Activated naive CD8-positive, alpha-beta T cell treated with anti-CD3 and anti-CD28 coated beads, Interleukin-2, amount 10 ng/mL, durations not matched to agents 7 days and 5 days (primary cell): ENCODE data around the gene ANOS1. TPM values are rescaled to one million over a fixed set of nuclear protein-coding genes. Genes with fewer than 3 reads are reported as not detected.

Source experiments
- ATAC-seq: fragments of 150-1000 bp; cut with Tn5 transposase; one replicate; pipeline ENCODE4 v1.10.0; 2021; ENCODE audit warnings: low read depth, moderate library complexity
- POLR2A ChIA-PET: fragments of 350-600 bp; sonication (Branson Sonifier 250); formaldehyde crosslinking; loops from one replicate; lab custom pipeline; 2021; ENCODE audit warnings: antibody characterized with exemption; lab: Charles Lee
- DNase-seq: peaks from one replicate; pipeline ENCODE4 v3.0.0; 2021
- H3K27ac Mint-ChIP-seq: one replicate; pipeline ENCODE4 v1.8.0; 2022; ENCODE audit warnings: mild to moderate bottlenecking, mixed read lengths
- H3K27me3 Mint-ChIP-seq: one replicate; pipeline ENCODE4 v1.8.0; 2022; ENCODE audit warnings: mild to moderate bottlenecking, moderate library complexity, mixed read lengths
- H3K36me3 Mint-ChIP-seq: one replicate; pipeline ENCODE4 v1.8.0; 2021; ENCODE audit warnings: mild to moderate bottlenecking, mixed read lengths
- H3K4me1 Mint-ChIP-seq: one replicate; pipeline ENCODE4 v1.8.0; 2021; ENCODE audit warnings: mixed read lengths
- H3K4me3 Mint-ChIP-seq: one replicate; pipeline ENCODE4 v1.8.0; 2022; ENCODE audit warnings: mild to moderate bottlenecking, moderate library complexity, mixed read lengths
- H3K9me3 Mint-ChIP-seq: one replicate; pipeline ENCODE4 v1.8.0; 2021; ENCODE audit warnings: mixed read lengths
- total RNA-seq, 2 experiments: library from RNA; stranded (reverse); gene quantifications; one replicate each; pipeline ENCODE4 v1.2.3, GENCODE V29; 2021

The ANOS1 gene
- total RNA-seq, 2 experiments from 2014 or later: 0.08 TPM; not detected in 1

GRCh38 chrX:8635812-8636211 lies 96.1 kb downstream of the ANOS1 start:
- Mint-ChIP-seq H3K9me3 (no peaks in the 10 kb centered on the region), H3K27ac (no peak overlapping the region), H3K27me3 (no peaks in the 10 kb centered on the region), H3K4me3 (no peak overlapping the region), H3K4me1 (no peaks in the 10 kb centered on the region), H3K36me3 (no peaks in the 10 kb centered on the region)
- POLR2A ChIA-PET: no interaction called here
- ATAC-seq: no peak
- no peak for DNase-seq

- no peaks in the 10 kb centered on the region for H3K9me3 Mint-ChIP-seq
- ATAC-seq: no peak
Measured at GRCh38 chrX:8632924-8633323, 99.0 kb downstream of the ANOS1 start.

GRCh38 chrX:8629871-8630270 lies 102.1 kb downstream of the ANOS1 start:
- no peaks in the 10 kb centered on the region for H3K36me3 Mint-ChIP-seq
- H3K27me3 Mint-ChIP-seq: no peaks in the 10 kb centered on the region
- H3K9me3 Mint-ChIP-seq: no peaks in the 10 kb centered on the region
- H3K4me3 Mint-ChIP-seq: no peak overlapping the region
- POLR2A ChIA-PET: no interaction called here
- no peak for ATAC-seq
- DNase-seq: no peak
- no peak overlapping the region for H3K27ac Mint-ChIP-seq
- H3K4me1 Mint-ChIP-seq: no peaks in the 10 kb centered on the region

More at GRCh38 chrX:8632924-8633323, 99.0 kb downstream of the ANOS1 start:
- H3K36me3 Mint-ChIP-seq: no peaks in the 10 kb centered on the region
- H3K27ac Mint-ChIP-seq: no peak overlapping the region
- no peaks in the 10 kb centered on the region for H3K27me3 Mint-ChIP-seq
- no peak for DNase-seq
- POLR2A ChIA-PET: no interaction called here
- H3K4me3 Mint-ChIP-seq: no peak overlapping the region
- no peaks in the 10 kb centered on the region for H3K4me1 Mint-ChIP-seq

GRCh38 chrX:8627796-8628195 lies 104.1 kb downstream of the ANOS1 start:
- H3K4me3 Mint-ChIP-seq: no peak overlapping the region
- H3K27me3 Mint-ChIP-seq: no peaks in the 10 kb centered on the region
- no peaks in the 10 kb centered on the region for H3K9me3 Mint-ChIP-seq
- H3K4me1 Mint-ChIP-seq: no peaks in the 10 kb centered on the region
- H3K27ac Mint-ChIP-seq: no peak overlapping the region
- ATAC-seq: no peak
- POLR2A ChIA-PET: no interaction called here
- DNase-seq: no peak
- no peaks in the 10 kb centered on the region for H3K36me3 Mint-ChIP-seq

- no peak for DNase-seq
- no peak for ATAC-seq
- H3K4me3 Mint-ChIP-seq: no peak overlapping the region
- H3K9me3 Mint-ChIP-seq: no peaks in the 10 kb centered on the region
- no peak overlapping the region for H3K27ac Mint-ChIP-seq
- no peaks in the 10 kb centered on the region for H3K36me3 Mint-ChIP-seq
- no peaks in the 10 kb centered on the region for H3K27me3 Mint-ChIP-seq
- H3K4me1 Mint-ChIP-seq: no peaks in the 10 kb centered on the region
- POLR2A ChIA-PET: no interaction called here
Measured at GRCh38 chrX:8607326-8607725, 124.6 kb downstream of the ANOS1 start.

GRCh38 chrX:8604131-8604530 lies 127.8 kb downstream of the ANOS1 start:
- ATAC-seq (no peak), DNase-seq (no peak)
- Mint-ChIP-seq H3K9me3 (no peaks in the 10 kb centered on the region), H3K4me3 (no peak overlapping the region), H3K4me1 (no peaks in the 10 kb centered on the region), H3K27me3 (no peaks in the 10 kb centered on the region), H3K36me3 (no peaks in the 10 kb centered on the region), H3K27ac (no peak overlapping the region)
- POLR2A ChIA-PET: no interaction called here

- H3K4me3 Mint-ChIP-seq: no peak overlapping the region
- POLR2A ChIA-PET: no interaction called here
- H3K36me3 Mint-ChIP-seq: no peaks in the 10 kb centered on the region
Measured at GRCh38 chrX:8591501-8591900, 140.4 kb downstream of the ANOS1 start.

GRCh38 chrX:8586953-8587352 lies 145.0 kb downstream of the ANOS1 start:
- Mint-ChIP-seq H3K9me3 (no peaks in the 10 kb centered on the region), H3K27ac (no peak overlapping the region), H3K4me1 (no peaks in the 10 kb centered on the region), H3K4me3 (no peak overlapping the region), H3K27me3 (no peaks in the 10 kb centered on the region), H3K36me3 (no peaks in the 10 kb centered on the region)
- ATAC-seq (no peak), DNase-seq (no peak)
- POLR2A ChIA-PET: no interaction called here

More at GRCh38 chrX:8591501-8591900, 140.4 kb downstream of the ANOS1 start:
- DNase-seq: no peak
- H3K4me1 Mint-ChIP-seq: no peaks in the 10 kb centered on the region
- H3K27me3 Mint-ChIP-seq: no peaks in the 10 kb centered on the region
- no peaks in the 10 kb centered on the region for H3K9me3 Mint-ChIP-seq
- no peak overlapping the region for H3K27ac Mint-ChIP-seq
- ATAC-seq: no peak

GRCh38 chrX:8579602-8580001 lies 152.3 kb downstream of the ANOS1 start:
- no peaks in the 10 kb centered on the region for H3K4me1 Mint-ChIP-seq
- H3K4me3 Mint-ChIP-seq: no peak overlapping the region
- H3K9me3 Mint-ChIP-seq: no peaks in the 10 kb centered on the region
- POLR2A ChIA-PET: no interaction called here
- H3K27ac Mint-ChIP-seq: no peak overlapping the region
- no peaks in the 10 kb centered on the region for H3K27me3 Mint-ChIP-seq
- DNase-seq (no peak), ATAC-seq (no peak)
- H3K36me3 Mint-ChIP-seq: no peaks in the 10 kb centered on the region

- no peak for ATAC-seq
- H3K4me1 Mint-ChIP-seq: no peaks in the 10 kb centered on the region
- no peaks in the 10 kb centered on the region for H3K36me3 Mint-ChIP-seq
Measured at GRCh38 chrX:8576821-8577220, 155.1 kb downstream of the ANOS1 start.

GRCh38 chrX:8565729-8566128 lies 166.2 kb downstream of the ANOS1 start:
- ATAC-seq: no peak
- Mint-ChIP-seq H3K9me3 (no peaks in the 10 kb centered on the region), H3K27ac (no peak overlapping the region), H3K4me1 (no peaks in the 10 kb centered on the region), H3K27me3 (no peaks in the 10 kb centered on the region), H3K4me3 (no peak overlapping the region), H3K36me3 (no peaks in the 10 kb centered on the region)
- no peak for DNase-seq
- POLR2A ChIA-PET: no interaction called here

More at GRCh38 chrX:8576821-8577220, 155.1 kb downstream of the ANOS1 start:
- Mint-ChIP-seq H3K27me3 (no peaks in the 10 kb centered on the region), H3K9me3 (no peaks in the 10 kb centered on the region), H3K27ac (no peak overlapping the region), H3K4me3 (no peak overlapping the region)
- DNase-seq: no peak
- POLR2A ChIA-PET: no interaction called here

GRCh38 chrX:8548446-8548845 lies 183.5 kb downstream of the ANOS1 start:
- no peaks in the 10 kb centered on the region for H3K4me1 Mint-ChIP-seq
- no peak overlapping the region for H3K4me3 Mint-ChIP-seq
- no peak overlapping the region for H3K27ac Mint-ChIP-seq
- POLR2A ChIA-PET: no interaction called here
- DNase-seq (no peak), ATAC-seq (no peak)
- no peaks in the 10 kb centered on the region for H3K9me3 Mint-ChIP-seq
- H3K36me3 Mint-ChIP-seq: no peaks in the 10 kb centered on the region
- no peaks in the 10 kb centered on the region for H3K27me3 Mint-ChIP-seq

GRCh38 chrX:8546715-8547114 lies 185.2 kb downstream of the ANOS1 start:
- DNase-seq (no peak), ATAC-seq (no peak)
- no peaks in the 10 kb centered on the region for H3K4me1 Mint-ChIP-seq
- no peaks in the 10 kb centered on the region for H3K27me3 Mint-ChIP-seq
- H3K27ac Mint-ChIP-seq: no peak overlapping the region
- H3K4me3 Mint-ChIP-seq: no peak overlapping the region
- POLR2A ChIA-PET: no interaction called here
- no peaks in the 10 kb centered on the region for H3K36me3 Mint-ChIP-seq
- no peaks in the 10 kb centered on the region for H3K9me3 Mint-ChIP-seq

- H3K36me3 Mint-ChIP-seq: no peaks in the 10 kb centered on the region
- H3K9me3 Mint-ChIP-seq: no peaks in the 10 kb centered on the region
- ATAC-seq (no peak), DNase-seq (no peak)
- POLR2A ChIA-PET: no interaction called here
- H3K4me1 Mint-ChIP-seq: no peaks in the 10 kb centered on the region
- H3K27ac Mint-ChIP-seq: no peak overlapping the region
- H3K27me3 Mint-ChIP-seq: no peaks in the 10 kb centered on the region
- no peak overlapping the region for H3K4me3 Mint-ChIP-seq
Measured at GRCh38 chrX:8520791-8521190, 211.1 kb downstream of the ANOS1 start.

- H3K4me1 Mint-ChIP-seq: no peaks in the 10 kb centered on the region
- no peak overlapping the region for H3K4me3 Mint-ChIP-seq
- H3K27me3 Mint-ChIP-seq: no peaks in the 10 kb centered on the region
- H3K27ac Mint-ChIP-seq: no peak overlapping the region
- POLR2A ChIA-PET: no interaction called here
- DNase-seq (no peak), ATAC-seq (no peak)
- H3K36me3 Mint-ChIP-seq: no peaks in the 10 kb centered on the region
- no peaks in the 10 kb centered on the region for H3K9me3 Mint-ChIP-seq
Measured at GRCh38 chrX:8520178-8520577, 211.8 kb downstream of the ANOS1 start.
